Suppressor macrophage treated with lipopolysaccharide for 4 hours (primary cell): Measurements from ENCODE around the gene LGALS7B.
A peak's percentile ranks its signal among the peaks of the same experiment; 100 is the strongest.
"Not testable (repeated sequence)": the region's sequence is repeated elsewhere in the genome, so short reads cannot be mapped to it uniquely, and the experiment has no call there.

Experiments
- DNase-seq: peaks from one replicate; pipeline ENCODE4 v3.0.0-alpha.2; 2020

The LGALS7B gene

DNA sequence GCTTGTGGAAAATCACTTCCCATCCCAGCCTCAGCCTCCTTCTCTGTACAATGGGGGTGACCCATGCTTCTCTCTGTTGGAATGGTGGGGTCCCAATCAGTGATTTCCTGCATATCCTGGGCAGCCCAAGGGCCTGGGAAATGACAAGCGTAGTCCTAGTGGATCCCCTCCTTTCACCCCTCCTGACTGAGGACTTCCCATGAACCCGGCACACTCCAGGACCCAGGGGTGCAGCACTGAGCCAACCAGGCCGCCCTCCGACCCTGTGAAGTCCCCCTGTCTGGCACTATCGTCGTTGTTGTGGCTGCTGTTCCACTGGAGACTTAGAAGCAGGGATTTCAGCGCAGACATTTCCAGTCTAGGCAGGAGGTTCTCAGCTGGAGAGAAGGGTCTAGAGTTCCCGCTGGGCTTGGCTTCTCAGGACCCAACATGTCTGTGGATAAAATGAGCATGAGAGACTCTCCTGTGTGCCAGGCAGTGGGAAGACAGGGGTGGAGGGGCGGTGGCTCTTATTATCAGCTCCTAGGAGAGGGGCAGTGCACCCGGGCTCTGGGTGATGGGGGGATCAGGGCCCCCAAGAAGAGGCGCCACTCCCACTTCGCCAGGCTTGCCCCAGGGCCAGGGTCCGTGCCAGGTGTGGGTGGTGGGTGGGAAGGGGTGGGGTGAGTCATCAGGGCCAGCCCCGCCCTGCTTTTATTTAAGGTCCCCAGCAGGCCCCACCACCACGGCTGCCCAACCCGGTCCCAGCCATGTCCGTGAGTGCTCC, at the start of gene LGALS7B:
Gene LGALS7B, plus strand, starts transcription at position 723 of the 766 bp plus-strand sequence. Its CDS starts 27 bp downstream, at position 750.
- no peak for DNase-seq

DNA sequence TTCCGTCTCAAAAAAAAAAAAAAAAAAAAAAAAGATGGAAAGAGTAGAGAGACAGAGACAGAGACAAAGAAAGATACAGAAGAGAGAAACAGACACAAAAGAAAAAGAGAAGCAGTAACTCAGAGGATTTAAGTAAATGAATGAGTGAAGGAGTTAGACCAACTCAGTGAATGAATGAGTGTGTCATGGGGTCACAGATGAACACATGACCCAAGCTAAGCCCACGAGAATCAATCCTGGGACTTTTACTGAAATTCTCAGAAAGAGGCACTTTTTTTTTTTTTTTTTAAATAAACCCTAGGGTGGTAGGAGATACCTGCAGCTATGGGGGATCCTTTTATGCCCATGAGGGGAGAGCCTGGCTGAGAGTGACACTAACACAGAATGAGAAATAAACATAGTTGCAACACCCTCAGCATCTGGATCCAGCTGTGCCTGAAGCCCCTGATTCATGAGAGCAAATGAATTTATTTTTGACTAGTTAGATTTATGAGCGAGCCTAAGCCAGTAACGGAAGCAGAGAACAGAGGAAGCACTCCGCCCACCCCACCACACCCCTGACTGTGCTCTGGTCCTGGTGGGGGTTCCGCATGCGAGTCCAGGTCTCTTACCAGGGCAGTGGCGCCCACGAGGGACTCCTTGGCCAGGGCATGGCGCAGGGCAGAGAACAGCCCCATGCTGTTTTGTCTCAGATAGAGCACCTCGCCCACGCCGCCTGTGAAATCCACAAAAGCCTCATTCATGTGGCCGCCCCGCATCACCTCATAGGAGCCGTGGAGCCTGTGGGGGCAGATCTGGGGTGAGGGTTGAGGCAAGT, 49.4 kb upstream of the LGALS7B start:
- DNase-seq = no peak

DNA sequence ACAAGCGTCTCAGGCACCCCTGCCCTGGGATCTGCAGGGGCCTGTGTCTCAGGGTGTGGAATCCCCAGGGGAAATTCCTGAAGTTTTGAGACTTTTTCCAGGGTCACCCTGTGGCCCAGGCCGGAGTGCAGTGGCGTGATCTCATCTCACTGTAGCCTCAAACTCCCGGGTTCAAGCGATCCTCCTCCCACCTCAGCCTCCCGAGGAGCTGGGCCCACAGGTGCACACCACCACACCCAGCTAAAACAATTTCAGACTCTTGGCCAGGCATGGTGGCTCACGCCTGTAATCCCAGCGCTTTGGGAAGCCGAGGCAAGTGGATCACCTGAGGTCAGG, 48.8 kb upstream of the LGALS7B start:
- DNase-seq = no peak

- no peak for DNase-seq
Observed at GRCh38 chr19:38740932-38741331, 48.1 kb upstream of the LGALS7B start.

DNA sequence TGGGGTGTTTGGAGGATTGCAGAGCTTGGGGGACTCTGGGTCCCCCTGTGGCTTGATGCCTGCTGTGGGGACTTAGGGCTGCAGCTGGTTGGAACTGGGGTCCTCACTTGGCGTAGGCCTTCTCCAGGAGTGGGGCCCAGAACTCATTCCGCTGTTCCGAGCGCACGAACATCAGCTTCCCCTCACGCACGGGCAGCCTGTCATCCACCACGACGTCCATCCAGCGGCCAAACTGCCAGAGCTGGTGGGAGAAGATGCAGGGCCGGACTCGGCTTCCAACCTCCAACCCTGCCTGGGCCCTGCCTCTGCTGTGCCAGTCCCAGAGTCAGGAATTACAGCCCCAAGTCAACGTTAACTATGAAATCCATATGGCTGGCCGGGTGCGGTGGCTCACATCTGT, 47.3 kb upstream of the LGALS7B start:
- DNase-seq = no peak

DNA sequence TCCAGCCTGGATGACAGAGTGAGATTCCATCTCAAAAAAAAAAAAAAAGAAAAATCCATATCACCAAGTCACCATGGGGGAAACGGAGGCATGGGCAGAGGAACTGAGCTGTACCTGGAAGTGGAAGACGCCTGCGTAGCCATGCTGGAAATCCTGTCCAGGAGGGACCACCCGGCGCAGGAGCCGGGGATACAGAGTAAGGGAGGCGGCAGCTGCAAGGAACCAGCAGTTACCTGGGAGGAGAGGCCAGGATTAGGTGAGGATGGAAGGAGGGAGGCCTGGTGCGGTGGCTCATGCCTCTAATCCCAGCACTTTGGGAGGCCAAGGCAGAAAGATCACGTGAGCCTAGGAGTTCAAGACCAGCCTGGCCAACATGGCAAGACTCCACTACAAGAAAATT, 46.7 kb upstream of the LGALS7B start:
- DNase-seq = no peak

- no peak for DNase-seq
Observed at GRCh38 chr19:38742906-38743305, 46.1 kb upstream of the LGALS7B start.

- no peak for DNase-seq
Observed at GRCh38 chr19:38743394-38744297, 45.4 kb upstream of the LGALS7B start.

DNA sequence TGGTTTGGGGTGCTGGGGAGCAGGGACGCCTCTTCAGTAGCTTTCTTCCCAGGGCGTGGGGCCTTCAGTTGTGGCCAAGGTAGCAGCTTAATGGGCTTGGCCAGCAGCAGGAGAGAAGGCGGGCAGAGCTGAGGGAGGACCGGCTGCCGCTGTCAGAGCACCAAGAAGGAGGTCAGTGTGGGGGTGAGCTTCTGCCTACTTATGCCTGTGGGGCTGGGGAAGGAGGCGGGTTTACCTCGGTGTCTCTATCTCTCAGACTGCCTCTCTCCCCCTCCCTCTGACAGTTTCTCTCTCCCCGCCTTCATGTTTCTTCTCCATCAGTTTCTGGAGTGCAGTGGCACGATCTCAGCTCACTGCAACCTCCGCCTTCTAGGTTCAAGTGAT, 44.7 kb upstream of the LGALS7B start, which contains the start of gene CAPN12:
Gene CAPN12, minus strand, starts transcription at position 177 of the 384 bp plus-strand sequence. CDS start 309 bp downstream, outside the sequence.
- DNase-seq = no peak

- no peak for DNase-seq
Observed at GRCh38 chr19:38744874-38745273, 44.1 kb upstream of the LGALS7B start.

GRCh38 chr19:38745316-38745715, 43.7 kb upstream of the LGALS7B start:
- DNase-seq = no peak

DNA sequence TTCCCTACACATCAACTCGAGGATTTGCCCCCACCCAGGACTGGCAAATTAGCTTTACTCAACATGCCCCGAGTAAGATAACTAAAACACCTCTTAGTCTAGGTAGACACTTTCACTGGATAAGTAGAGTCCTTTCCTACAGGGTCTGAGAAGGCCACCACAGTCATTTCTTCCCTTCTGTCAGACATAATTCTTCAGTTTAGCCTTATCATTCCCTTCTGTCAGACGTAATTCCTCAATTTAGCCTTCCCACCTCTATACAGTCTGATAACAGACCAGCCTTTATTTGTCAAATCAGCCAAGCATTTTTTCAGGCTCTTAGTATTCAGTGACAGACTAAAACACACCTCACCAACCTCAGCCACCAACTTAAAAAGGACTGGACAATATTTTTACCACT, 35.2 kb upstream of the LGALS7B start:
- not testable (repeated sequence) for DNase-seq

GRCh38 chr19:38754196-38754595, 34.8 kb upstream of the LGALS7B start:
- not testable (repeated sequence) for DNase-seq

GRCh38 chr19:38759590-38760003, 29.4 kb upstream of the LGALS7B start:
- peak; percentile 63 for DNase-seq

- not testable (repeated sequence) for DNase-seq
Observed at GRCh38 chr19:38760805-38761517, 28.0 kb upstream of the LGALS7B start.

DNA sequence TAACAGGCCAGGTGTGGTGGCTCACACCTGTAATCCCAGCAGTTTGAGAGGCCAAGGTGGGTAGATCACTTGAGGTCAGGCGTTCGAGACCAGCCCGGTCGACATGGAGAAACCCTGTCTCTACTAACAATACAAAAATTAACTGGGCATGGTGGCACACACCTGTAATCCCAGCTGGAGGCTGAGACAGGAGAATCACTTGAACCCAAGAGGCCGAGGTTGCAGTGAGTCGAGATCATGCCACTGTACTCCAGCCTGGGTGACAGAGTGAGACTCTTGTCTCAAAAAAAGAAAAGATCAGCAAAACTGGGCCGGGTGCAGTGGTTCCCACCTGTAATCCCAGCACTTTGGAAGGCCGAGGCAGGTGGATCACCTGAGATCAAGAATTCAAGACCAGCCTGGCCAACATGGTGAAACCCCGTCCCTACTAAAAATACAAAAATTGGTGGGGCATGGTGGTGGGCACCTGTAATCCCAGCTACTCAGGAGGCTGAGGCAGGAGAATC, 27.1 kb upstream of the LGALS7B start:
- not testable (repeated sequence) for DNase-seq

- DNase-seq = no peak
Observed at GRCh38 chr19:38763795-38764220, 25.2 kb upstream of the LGALS7B start.

DNA sequence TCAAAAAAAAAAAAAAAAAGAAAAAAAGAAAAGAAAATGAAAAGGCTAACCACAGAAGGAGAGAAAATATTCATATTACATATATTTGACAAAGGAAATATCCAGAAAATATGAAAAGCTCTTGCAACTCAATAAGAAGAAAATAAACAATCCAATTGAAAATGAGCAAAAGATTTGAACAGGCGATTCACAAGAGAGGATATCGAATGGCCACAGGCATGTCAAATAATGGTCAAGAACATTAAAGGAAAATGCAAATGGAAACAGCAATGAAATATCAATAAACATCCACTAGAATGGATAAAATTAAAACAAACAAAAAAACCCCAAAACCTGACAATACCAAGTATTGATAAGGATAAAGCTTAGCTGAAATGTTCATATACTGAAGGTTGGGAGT, 23.8 kb upstream of the LGALS7B start:
- no peak for DNase-seq

- DNase-seq = no peak
Observed at GRCh38 chr19:38766276-38767047, 22.5 kb upstream of the LGALS7B start.

DNA sequence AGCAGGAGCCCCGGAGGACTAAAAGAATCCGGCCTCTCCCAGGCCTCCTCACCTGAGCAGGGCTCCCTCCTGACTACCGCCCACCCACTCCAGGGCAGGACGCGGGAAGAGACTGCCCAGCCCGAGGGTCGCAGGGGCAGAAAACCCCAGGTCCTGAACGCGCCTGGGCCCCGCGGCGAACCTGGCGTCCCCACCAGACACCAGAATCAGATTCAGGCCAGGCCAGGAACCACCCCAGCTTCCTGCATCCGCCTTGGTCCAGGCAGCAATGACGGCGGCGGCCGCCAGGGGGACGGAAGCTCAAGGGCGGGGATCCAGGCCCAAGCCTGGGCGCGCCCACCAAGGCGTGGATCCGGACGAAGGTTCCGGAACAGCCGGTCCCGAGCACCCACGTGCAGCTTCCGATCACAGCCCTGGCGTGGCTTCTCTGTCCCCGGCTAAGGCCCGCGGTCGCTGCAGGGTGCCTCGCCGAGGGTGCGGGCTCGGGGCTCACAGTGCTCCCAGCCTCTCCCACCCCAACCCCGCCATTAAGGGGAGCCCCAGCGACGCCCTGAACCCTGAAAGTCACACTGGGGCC, 19.3 kb upstream of the LGALS7B start:
- peak; percentile 90 for DNase-seq
